ENCODE data around the gene ETV5.

The ETV5 gene

DNA sequence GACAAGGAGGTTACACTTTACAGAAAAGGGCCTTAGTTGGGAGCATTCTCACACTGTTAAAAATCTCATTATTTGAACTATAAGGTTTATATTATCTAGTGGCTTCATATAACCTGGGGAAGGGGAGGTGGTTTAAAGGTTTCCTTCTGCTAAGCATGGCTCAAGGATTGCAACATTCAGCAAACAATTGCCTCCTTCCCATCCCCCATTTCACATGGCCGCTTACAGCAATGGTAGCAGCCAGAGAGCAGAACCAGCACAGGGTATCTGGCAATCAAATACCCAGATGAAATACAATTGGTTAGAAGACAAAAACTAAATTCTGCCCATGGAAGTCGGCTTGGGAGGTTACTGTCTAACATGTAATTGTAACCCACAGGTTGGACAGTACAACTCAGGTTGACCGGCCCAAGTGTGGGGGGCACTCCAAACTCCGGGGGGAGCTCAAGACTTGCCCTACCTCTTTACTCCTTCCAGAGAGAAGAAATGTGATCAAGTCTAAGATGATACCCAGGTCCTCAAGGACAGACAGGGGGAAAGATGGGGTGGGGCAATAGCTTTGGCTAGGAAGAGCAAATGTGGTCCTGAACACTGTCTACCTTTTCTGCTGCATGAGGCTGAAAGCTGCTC lies 15.5 kb downstream of the ETV5 start:
- Histone ChIP-seq H3K36me3 (ENCODE audit: insufficient read depth, low read length) (peaks cover 32% of the 10 kb centered on the region), H3K4me3 (ENCODE audit: low read length) (no peak overlapping the region), H3K4me1 (ENCODE audit: control insufficient read depth, insufficient read depth, low read length) (peaks cover 12% of the 10 kb centered on the region), H3K9ac (ENCODE audit: low read depth, low read length) (no peak overlapping the region), H3K4me2 (ENCODE audit: low read length) (no peak overlapping the region), H3K27me3 (ENCODE audit: control insufficient read depth, insufficient read depth, low read length) (no peaks in the 10 kb centered on the region), H3K9me3 (replicated peaks; ENCODE audit: low read length) (no peaks in the 10 kb centered on the region)

DNA sequence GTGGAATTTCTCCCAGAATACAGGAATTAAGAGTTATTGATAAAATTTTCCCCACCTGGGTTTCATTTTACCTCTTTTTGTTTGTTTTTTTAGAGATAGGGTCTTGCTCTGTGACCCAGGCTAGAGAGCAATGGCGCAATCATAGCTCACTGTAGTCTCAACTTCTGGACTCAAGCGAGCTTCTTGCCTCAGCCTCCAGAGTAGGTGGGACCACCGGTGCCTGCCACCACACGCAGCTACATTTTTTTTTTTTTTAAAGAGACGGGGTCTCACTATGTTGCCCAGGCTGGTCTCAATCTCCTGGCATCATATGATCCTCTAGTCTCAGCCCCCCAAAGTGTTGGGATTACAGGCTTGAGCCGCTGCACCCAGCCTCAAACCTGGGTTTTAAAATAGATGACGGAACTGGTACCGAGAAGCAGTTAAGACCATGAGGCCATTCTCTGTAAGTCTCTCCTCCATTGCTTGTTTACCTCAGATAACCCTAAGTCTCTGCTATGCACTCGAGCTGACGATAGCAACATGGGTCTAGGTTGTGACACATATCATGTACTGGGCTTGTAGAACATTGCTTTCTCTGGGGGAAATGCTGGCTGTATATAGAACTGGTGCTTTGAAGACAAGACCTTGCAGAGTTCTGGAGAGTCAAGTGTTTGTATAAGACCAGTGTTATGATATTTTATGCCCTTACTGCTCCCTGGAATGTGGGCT lies 16.4 kb downstream of the ETV5 start:
- Histone ChIP-seq H3K4me3 (ENCODE audit: low read length) (no peak overlapping the region), H3K9ac (ENCODE audit: low read depth, low read length) (no peak overlapping the region), H3K4me1 (ENCODE audit: control insufficient read depth, insufficient read depth, low read length) (peaks cover 4% of the 10 kb centered on the region), H3K36me3 (ENCODE audit: insufficient read depth, low read length) (peaks cover 39% of the 10 kb centered on the region), H3K4me2 (ENCODE audit: low read length) (no peak overlapping the region), H3K9me3 (replicated peaks; ENCODE audit: low read length) (no peaks in the 10 kb centered on the region), H3K27me3 (ENCODE audit: control insufficient read depth, insufficient read depth, low read length) (no peaks in the 10 kb centered on the region)

DNA sequence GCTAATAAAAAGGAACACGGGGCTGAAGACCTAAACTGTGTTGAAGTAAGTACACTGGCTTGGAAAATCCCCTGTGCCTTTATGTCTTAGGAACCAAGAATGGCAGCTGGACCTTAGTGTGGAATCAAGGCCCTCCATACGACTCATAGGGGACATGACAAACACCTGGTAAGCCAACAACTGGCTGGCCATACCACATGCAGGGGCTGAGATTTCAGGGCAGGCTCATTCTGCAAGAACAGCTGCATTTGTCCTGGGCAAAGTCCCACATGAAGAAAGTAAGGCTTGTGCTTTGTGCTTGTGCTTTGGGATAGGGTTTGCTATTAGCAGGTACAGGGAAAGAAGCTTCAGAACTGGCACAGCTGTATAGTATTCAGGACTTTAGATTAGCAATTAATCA lies 18.0 kb downstream of the ETV5 start:
- Histone ChIP-seq H3K9ac (ENCODE audit: low read depth, low read length) (no peak overlapping the region), H3K27me3 (ENCODE audit: control insufficient read depth, insufficient read depth, low read length) (no peaks in the 10 kb centered on the region), H3K4me1 (ENCODE audit: control insufficient read depth, insufficient read depth, low read length) (no peaks in the 10 kb centered on the region), H3K36me3 (ENCODE audit: insufficient read depth, low read length) (peaks cover 39% of the 10 kb centered on the region), H3K9me3 (replicated peaks; ENCODE audit: low read length) (no peaks in the 10 kb centered on the region), H3K4me2 (ENCODE audit: low read length) (no peak overlapping the region), H3K4me3 (ENCODE audit: low read length) (no peak overlapping the region)

DNA sequence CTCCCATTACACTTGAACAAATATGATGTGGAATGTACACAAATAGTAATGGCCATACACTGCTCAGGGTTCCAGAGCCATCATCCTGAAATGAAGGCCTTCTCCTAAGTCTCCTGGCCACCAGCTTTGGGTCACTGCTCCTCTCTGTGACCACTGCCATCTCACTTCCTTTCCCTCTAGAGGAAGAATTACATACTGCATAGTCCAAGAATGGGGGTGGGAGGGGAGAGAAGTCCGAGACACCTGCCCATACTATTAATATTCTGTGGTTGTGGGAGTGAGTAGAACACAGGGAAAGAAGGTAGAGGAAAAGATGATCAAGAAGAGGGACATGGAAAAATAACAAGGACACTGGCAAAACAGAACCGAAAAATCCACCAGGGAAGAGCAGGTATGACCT lies 20.6 kb downstream of the ETV5 start:
- Histone ChIP-seq H3K9me3 (replicated peaks; ENCODE audit: low read length) (no peaks in the 10 kb centered on the region), H3K9ac (ENCODE audit: low read depth, low read length) (no peak overlapping the region), H3K27me3 (ENCODE audit: control insufficient read depth, insufficient read depth, low read length) (no peaks in the 10 kb centered on the region), H3K4me3 (ENCODE audit: low read length) (no peak overlapping the region), H3K4me1 (ENCODE audit: control insufficient read depth, insufficient read depth, low read length) (no peaks in the 10 kb centered on the region), H3K36me3 (ENCODE audit: insufficient read depth, low read length) (peaks cover 27% of the 10 kb centered on the region), H3K4me2 (ENCODE audit: low read length) (no peak overlapping the region)

DNA sequence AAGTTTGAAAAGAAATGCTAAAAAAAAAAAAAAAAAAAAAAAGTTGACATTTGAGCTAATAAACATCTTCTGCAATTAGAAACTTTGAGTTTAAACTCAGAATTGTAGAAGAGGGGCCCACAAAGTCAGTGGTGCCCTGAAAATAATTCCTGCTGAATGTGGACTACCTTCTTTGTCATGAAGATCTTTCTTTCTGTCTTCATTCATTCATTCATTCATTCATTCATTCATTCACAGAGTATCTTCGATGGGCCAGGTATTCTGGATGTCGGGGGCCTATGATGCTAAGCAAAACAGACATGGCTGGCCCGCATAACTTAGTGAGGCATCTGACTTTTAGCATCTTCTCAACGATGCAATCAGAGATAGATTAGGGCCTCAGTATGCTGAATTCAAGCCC lies 24.6 kb downstream of the ETV5 start:
- Histone ChIP-seq H3K4me2 (ENCODE audit: low read length) (no peak overlapping the region), H3K9me3 (replicated peaks; ENCODE audit: low read length) (no peaks in the 10 kb centered on the region), H3K9ac (ENCODE audit: low read depth, low read length) (no peak overlapping the region), H3K36me3 (ENCODE audit: insufficient read depth, low read length) (peaks cover 33% of the 10 kb centered on the region), H3K4me3 (ENCODE audit: low read length) (no peak overlapping the region), H3K27me3 (ENCODE audit: control insufficient read depth, insufficient read depth, low read length) (no peaks in the 10 kb centered on the region), H3K4me1 (ENCODE audit: control insufficient read depth, insufficient read depth, low read length) (no peaks in the 10 kb centered on the region)

DNA sequence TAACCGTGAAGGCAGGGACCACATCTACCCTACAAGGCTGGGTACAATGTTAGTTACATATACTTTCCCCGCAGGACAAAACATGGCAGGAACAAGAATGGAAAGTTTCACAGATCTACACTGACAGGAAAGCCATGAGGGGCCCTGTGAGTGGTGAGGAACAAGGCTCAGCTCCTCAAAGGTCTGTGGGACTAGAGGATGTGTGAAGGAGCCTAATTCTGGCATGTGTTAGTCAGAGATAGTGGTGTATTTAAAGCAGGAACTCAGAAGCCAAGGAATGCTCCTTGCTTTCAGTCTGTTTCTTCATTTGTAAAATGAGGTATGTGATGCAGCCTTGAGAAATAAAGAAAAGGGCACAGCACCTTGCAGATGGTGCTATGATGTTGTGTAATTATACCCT lies 25.1 kb downstream of the ETV5 start:
- Histone ChIP-seq H3K9me3 (replicated peaks; ENCODE audit: low read length) (no peaks in the 10 kb centered on the region), H3K9ac (ENCODE audit: low read depth, low read length) (no peak overlapping the region), H3K4me1 (ENCODE audit: control insufficient read depth, insufficient read depth, low read length) (no peaks in the 10 kb centered on the region), H3K4me2 (ENCODE audit: low read length) (no peak overlapping the region), H3K27me3 (ENCODE audit: control insufficient read depth, insufficient read depth, low read length) (no peaks in the 10 kb centered on the region), H3K4me3 (ENCODE audit: low read length) (no peak overlapping the region), H3K36me3 (ENCODE audit: insufficient read depth, low read length) (peaks cover 33% of the 10 kb centered on the region)

DNA sequence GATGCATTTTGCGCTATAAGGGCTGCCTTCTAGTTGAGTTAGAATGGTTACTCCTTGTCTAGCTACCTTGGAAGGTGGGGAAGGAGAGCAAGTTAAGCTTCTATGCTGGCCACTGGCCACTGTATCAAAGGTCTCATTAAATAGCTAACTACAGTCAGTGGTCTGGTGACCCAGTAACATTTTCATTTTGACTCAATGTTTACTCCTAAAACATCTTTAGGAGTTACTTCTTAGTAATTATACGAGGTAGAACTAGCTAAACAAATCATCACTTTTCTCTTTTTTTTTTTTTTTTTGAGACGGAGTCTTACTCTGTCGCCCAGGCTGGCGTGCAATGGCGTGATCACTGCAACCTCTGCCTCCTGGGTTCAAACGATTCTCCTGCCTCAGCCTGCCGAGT lies 26.7 kb downstream of the ETV5 start:
- Histone ChIP-seq H3K4me3 (ENCODE audit: low read length) (no peak overlapping the region), H3K9ac (ENCODE audit: low read depth, low read length) (no peak overlapping the region), H3K36me3 (ENCODE audit: insufficient read depth, low read length) (peaks cover 29% of the 10 kb centered on the region), H3K9me3 (replicated peaks; ENCODE audit: low read length) (no peaks in the 10 kb centered on the region), H3K27me3 (ENCODE audit: control insufficient read depth, insufficient read depth, low read length) (no peaks in the 10 kb centered on the region), H3K4me2 (ENCODE audit: low read length) (no peak overlapping the region), H3K4me1 (ENCODE audit: control insufficient read depth, insufficient read depth, low read length) (no peaks in the 10 kb centered on the region)

DNA sequence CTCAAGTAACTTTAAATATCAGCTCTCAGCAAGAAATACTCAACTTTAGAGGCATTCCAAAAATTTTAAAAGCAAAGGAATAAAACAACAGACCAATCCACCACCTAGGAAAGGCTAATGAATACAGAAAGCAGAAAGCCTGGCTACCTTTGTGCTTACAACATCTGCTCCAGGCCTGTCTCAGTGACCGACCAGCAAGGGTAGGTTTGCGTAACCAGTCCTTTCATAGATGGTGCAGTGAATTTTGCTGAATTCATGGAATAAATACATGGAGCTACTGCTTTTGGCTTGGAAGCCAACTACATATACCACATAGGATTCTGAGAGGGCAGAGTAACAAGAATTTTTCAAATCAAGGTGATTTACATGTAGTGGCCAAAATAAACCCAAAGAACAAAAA lies 27.2 kb downstream of the ETV5 start:
- Histone ChIP-seq H3K9me3 (replicated peaks; ENCODE audit: low read length) (no peaks in the 10 kb centered on the region), H3K4me2 (ENCODE audit: low read length) (no peak overlapping the region), H3K4me3 (ENCODE audit: low read length) (no peak overlapping the region), H3K36me3 (ENCODE audit: insufficient read depth, low read length) (peaks cover 29% of the 10 kb centered on the region), H3K9ac (ENCODE audit: low read depth, low read length) (no peak overlapping the region), H3K4me1 (ENCODE audit: control insufficient read depth, insufficient read depth, low read length) (no peaks in the 10 kb centered on the region), H3K27me3 (ENCODE audit: control insufficient read depth, insufficient read depth, low read length) (no peaks in the 10 kb centered on the region)

DNA sequence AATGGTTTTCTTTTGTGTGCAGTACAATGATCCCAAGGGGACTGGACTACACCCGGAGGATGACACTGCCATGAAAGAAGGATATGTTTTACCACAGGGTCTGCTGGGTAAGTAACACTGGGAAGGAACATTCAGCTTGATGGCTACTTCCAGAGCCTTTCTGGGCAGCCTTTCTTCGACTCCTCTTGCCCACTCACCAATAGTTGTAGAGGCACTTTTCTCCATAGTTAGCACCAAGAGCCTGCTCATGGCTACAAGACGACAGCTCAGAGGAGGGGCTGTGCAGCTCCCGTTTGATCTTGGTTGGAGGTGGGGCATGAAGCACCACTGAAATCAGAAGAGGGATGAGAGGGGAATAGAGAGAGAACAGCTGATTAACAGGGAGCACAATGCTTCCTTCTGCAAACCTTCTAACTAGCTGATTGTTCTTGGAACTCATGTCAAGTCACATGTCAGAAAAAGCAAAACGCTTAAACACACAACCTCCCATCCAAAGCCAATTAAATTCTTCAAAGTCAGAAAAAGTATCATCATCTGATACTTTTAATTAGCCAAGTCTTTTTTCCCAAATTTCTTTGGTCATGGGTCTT lies 27.9 kb downstream of the ETV5 start:
- Histone ChIP-seq H3K9me3 (replicated peaks; ENCODE audit: low read length) (no peaks in the 10 kb centered on the region), H3K36me3 (ENCODE audit: insufficient read depth, low read length) (peaks cover 32% of the 10 kb centered on the region), H3K4me1 (ENCODE audit: control insufficient read depth, insufficient read depth, low read length) (no peaks in the 10 kb centered on the region), H3K4me3 (ENCODE audit: low read length) (no peak overlapping the region), H3K27me3 (ENCODE audit: control insufficient read depth, insufficient read depth, low read length) (no peaks in the 10 kb centered on the region), H3K9ac (ENCODE audit: low read depth, low read length) (no peak overlapping the region), H3K4me2 (ENCODE audit: low read length) (no peak overlapping the region)

DNA sequence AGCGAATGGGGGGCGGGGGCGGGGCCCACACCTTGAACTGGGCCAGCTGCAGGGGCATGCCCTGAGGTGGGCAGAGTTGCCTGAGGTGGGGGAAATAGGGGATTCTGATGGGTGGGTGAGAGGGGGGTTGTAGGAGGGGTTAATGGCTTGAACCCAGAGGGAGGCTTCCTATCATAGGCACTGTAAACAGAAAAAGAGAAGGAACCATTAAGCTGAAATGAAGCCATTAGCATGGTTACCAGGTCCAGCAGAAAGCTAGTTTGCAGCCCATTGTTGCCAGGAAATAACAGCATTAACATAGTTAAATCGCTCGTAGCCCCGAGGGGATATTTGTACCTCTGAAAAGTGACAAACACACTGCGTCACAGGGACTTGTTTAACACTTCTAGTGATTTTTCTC lies 29.0 kb downstream of the ETV5 start:
- Histone ChIP-seq H3K4me2 (ENCODE audit: low read length) (no peak overlapping the region), H3K9me3 (replicated peaks; ENCODE audit: low read length) (no peaks in the 10 kb centered on the region), H3K4me3 (ENCODE audit: low read length) (no peak overlapping the region), H3K36me3 (ENCODE audit: insufficient read depth, low read length) (peaks cover 43% of the 10 kb centered on the region), H3K27me3 (ENCODE audit: control insufficient read depth, insufficient read depth, low read length) (no peaks in the 10 kb centered on the region), H3K9ac (ENCODE audit: low read depth, low read length) (no peak overlapping the region), H3K4me1 (ENCODE audit: control insufficient read depth, insufficient read depth, low read length) (no peaks in the 10 kb centered on the region)

DNA sequence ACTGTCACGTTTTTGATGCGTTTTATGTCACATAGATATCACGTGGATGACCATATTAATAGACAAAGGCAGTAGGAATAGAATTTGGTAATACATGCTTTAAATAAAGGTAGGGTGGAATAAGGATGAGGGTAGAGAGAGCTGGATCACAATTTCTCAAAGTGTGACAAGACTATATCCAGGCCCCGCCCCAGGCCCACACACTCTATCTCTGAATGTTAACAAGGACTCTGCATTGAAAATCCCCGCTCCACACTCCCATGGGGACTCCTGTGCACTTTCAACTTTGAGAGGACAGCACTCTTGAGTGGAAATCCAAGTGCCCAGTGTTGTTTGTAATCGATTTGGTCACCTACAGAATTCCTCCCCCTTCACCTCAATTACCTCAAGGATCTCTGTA lies 31.4 kb downstream of the ETV5 start:
- no peak overlapping the region for H3K4me2 ChIP-seq (ENCODE audit: low read length)
- no peak overlapping the region for H3K9ac ChIP-seq (ENCODE audit: low read depth, low read length)
- H3K9me3 ChIP-seq (replicated peaks; ENCODE audit: low read length) = no peaks in the 10 kb centered on the region
- H3K4me3 ChIP-seq (ENCODE audit: low read length) = no peak overlapping the region
- H3K27me3 ChIP-seq (ENCODE audit: control insufficient read depth, insufficient read depth, low read length) = no peaks in the 10 kb centered on the region
- H3K36me3 ChIP-seq (ENCODE audit: insufficient read depth, low read length) = peaks cover 42% of the 10 kb centered on the region
- no peaks in the 10 kb centered on the region for H3K4me1 ChIP-seq (ENCODE audit: control insufficient read depth, insufficient read depth, low read length)
